ENCODE measurements around the gene ATP9B. TPM values are rescaled to one million over a fixed set of nuclear protein-coding genes. Genes with fewer than 3 reads are reported as not detected.

Gene ATP9B
- total RNA-seq, 1 donor from 2014 or later, result 10.8 TPM

GRCh38 chr18:79345366-79345765 lies 276.2 kb downstream of the ATP9B start:
- TF ChIP-seq CTCF (IDR thresholded peaks at IDR 0.05; ENCODE audit: insufficient read depth, low read length, severe bottlenecking), result no peak
- H3K36me3 ChIP-seq (ENCODE audit: control insufficient read depth, insufficient read depth, low read length), result peaks cover 11% of the 10 kb centered on the region
- no peak overlapping the region for H3K4me3 ChIP-seq (ENCODE audit: low read depth, low read length)
- DNase-seq (ENCODE audit: low read depth), result no peak
- H3K27me3 ChIP-seq (ENCODE audit: control insufficient read depth, insufficient read depth, low read length), result no peaks in the 10 kb centered on the region
- FAIRE-seq, result no peak

- Histone ChIP-seq H3K36me3 (ENCODE audit: control insufficient read depth, insufficient read depth, low read length) (peaks cover 11% of the 10 kb centered on the region), H3K27me3 (ENCODE audit: control insufficient read depth, insufficient read depth, low read length) (no peaks in the 10 kb centered on the region), H3K4me3 (ENCODE audit: low read depth, low read length) (no peak overlapping the region)
- no peak for TF ChIP-seq CTCF (IDR thresholded peaks at IDR 0.05; ENCODE audit: insufficient read depth, low read length, severe bottlenecking)
- FAIRE-seq, result no peak
- DNase-seq (ENCODE audit: low read depth), result no peak
Measured at GRCh38 chr18:79345981-79346380, 276.8 kb downstream of the ATP9B start.

- TF ChIP-seq CTCF (IDR thresholded peaks at IDR 0.05; ENCODE audit: insufficient read depth, low read length, severe bottlenecking), result no peak
- H3K27me3 ChIP-seq (ENCODE audit: control insufficient read depth, insufficient read depth, low read length), result no peaks in the 10 kb centered on the region
- no peak for FAIRE-seq
- H3K4me3 ChIP-seq (ENCODE audit: low read depth, low read length), result no peak overlapping the region
- peak; percentile 29 for DNase-seq (ENCODE audit: low read depth)
- H3K36me3 ChIP-seq (ENCODE audit: control insufficient read depth, insufficient read depth, low read length), result peaks cover 13% of the 10 kb centered on the region
Measured at GRCh38 chr18:79348066-79348465, 278.9 kb downstream of the ATP9B start.

GRCh38 chr18:79352432-79352831 lies 283.2 kb downstream of the ATP9B start:
- Histone ChIP-seq H3K4me3 (ENCODE audit: low read depth, low read length) (no peak overlapping the region), H3K36me3 (ENCODE audit: control insufficient read depth, insufficient read depth, low read length) (peaks cover 1% of the 10 kb centered on the region), H3K27me3 (ENCODE audit: control insufficient read depth, insufficient read depth, low read length) (no peaks in the 10 kb centered on the region)
- FAIRE-seq (no peak), DNase-seq (ENCODE audit: low read depth) (no peak)
- TF ChIP-seq CTCF (IDR thresholded peaks at IDR 0.05; ENCODE audit: insufficient read depth, low read length, severe bottlenecking), result no peak

GRCh38 chr18:79353267-79353666 lies 284.1 kb downstream of the ATP9B start:
- Histone ChIP-seq H3K36me3 (ENCODE audit: control insufficient read depth, insufficient read depth, low read length) (peaks cover 1% of the 10 kb centered on the region), H3K27me3 (ENCODE audit: control insufficient read depth, insufficient read depth, low read length) (no peaks in the 10 kb centered on the region), H3K4me3 (ENCODE audit: low read depth, low read length) (no peak overlapping the region)
- TF ChIP-seq CTCF (IDR thresholded peaks at IDR 0.05; ENCODE audit: insufficient read depth, low read length, severe bottlenecking), result no peak
- FAIRE-seq (no peak), DNase-seq (ENCODE audit: low read depth) (no peak)

- DNase-seq (ENCODE audit: low read depth), result no peak
- FAIRE-seq, result no peak
- no peak for TF ChIP-seq CTCF (IDR thresholded peaks at IDR 0.05; ENCODE audit: insufficient read depth, low read length, severe bottlenecking)
- H3K36me3 ChIP-seq (ENCODE audit: control insufficient read depth, insufficient read depth, low read length), result peaks cover 1% of the 10 kb centered on the region
- no peaks in the 10 kb centered on the region for H3K27me3 ChIP-seq (ENCODE audit: control insufficient read depth, insufficient read depth, low read length)
- H3K4me3 ChIP-seq (ENCODE audit: low read depth, low read length), result no peak overlapping the region
Measured at GRCh38 chr18:79354350-79354749, 285.2 kb downstream of the ATP9B start.
